GM10266 (cell line): ENCODE results near the gene ALOXE3.
"Not testable (repeated sequence)": the region's sequence is repeated elsewhere in the genome, so short reads cannot be mapped to it uniquely, and the experiment has no call there.

Source experiments
- DNase-seq: peaks from one replicate; pipeline ENCODE4 v3.0.0; 2012; ENCODE audit errors: extremely low spot score
- TF ChIP-seq, protein P1 (sequence below): IDR thresholded peaks from 2 replicates; pipeline ENCODE4 v1.5.1; 2012; ENCODE audit warnings: mild to moderate bottlenecking, low read depth; ENCODE audit not compliant: control insufficient read depth, insufficient read depth; ENCODE audit errors: missing control alignments

The ALOXE3 gene

DNA sequence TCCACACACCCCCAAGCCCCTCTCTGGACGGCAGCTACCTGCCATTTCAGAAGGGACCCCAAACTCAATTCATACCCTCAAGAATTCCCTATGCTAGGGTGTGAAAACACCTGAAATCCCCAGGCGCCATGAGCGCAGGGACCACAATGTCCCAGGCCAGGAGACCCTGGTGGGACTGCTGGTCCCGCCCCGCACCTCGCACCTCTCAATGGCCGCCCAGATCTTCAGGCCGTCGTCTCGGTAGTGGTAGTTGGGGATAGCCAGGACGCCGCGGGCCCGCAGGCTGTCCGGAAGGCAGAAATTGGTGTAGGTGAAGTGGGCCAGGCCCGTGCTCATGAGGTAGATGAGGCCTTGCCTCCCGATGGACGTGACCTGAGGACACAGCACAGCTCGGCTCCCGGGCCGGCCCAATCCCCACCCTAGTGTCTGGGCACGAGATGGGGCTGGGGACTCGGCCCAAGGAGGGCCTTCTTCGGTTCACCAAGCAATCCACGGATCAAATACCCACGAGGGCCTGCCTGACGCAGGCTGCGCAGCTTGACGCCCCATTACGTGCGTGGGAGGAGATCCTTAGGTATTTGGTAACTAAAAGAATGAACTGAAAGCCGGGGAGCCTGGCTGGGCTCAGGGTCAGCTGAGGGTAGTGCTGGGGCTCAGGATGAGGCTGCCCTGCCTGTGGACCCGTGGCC is 9.2 kb downstream of the ALOXE3 start:
- TF ChIP-seq, protein P1, sequence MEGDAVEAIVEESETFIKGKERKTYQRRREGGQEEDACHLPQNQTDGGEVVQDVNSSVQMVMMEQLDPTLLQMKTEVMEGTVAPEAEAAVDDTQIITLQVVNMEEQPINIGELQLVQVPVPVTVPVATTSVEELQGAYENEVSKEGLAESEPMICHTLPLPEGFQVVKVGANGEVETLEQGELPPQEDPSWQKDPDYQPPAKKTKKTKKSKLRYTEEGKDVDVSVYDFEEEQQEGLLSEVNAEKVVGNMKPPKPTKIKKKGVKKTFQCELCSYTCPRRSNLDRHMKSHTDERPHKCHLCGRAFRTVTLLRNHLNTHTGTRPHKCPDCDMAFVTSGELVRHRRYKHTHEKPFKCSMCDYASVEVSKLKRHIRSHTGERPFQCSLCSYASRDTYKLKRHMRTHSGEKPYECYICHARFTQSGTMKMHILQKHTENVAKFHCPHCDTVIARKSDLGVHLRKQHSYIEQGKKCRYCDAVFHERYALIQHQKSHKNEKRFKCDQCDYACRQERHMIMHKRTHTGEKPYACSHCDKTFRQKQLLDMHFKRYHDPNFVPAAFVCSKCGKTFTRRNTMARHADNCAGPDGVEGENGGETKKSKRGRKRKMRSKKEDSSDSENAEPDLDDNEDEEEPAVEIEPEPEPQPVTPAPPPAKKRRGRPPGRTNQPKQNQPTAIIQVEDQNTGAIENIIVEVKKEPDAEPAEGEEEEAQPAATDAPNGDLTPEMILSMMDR, result no peak
- DNase-seq, result no peak

DNA sequence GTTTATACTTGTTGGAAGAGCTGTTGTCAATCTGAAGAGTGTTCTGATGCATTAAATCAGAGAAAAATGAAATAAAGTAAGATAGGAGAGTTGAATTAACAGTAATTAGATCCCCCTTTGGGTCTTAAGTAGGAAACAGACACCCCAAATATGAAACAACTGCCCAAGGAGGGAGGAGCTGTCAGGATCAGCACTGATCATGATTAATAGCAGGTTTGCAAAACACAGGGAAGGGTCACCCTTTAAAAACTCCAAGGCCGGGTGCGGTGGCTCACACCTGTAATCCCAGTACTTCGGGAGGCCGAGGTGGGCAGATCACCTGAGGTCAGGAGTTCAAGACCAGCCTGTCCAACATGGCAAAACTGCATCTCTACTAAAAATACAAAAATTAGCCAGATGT is 11.3 kb downstream of the ALOXE3 start:
- DNase-seq, result not testable (repeated sequence)

GRCh38 chr17:8105957-8106398 is 12.3 kb downstream of the ALOXE3 start:
- TF ChIP-seq, protein P1, result no peak
- DNase-seq, result no peak

DNA sequence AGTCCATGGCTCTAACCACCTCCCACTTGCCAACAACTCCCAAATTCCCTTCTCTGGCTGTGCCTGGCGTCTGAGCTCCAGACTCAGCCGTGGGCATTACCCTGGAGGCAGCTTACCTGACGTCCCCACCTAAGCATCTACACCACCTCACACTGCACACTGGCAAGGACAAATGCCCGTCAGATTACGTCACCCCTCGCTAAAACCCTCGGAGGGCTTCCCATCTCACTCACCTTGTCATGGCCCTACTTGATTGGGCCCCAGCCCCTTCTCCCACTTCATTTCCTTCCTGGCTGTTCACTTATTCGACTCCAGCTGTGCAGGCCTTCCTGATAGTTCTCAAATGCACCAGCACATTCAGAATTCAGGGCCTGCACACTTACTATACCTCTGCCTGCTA is 13.4 kb downstream of the ALOXE3 start:
- TF ChIP-seq, protein P1, result no peak
- no peak for DNase-seq

GRCh38 chr17:8103549-8103948 is 14.8 kb downstream of the ALOXE3 start:
- DNase-seq, result no peak
- TF ChIP-seq, protein P1, result no peak

GRCh38 chr17:8101721-8102120 is 16.6 kb downstream of the ALOXE3 start:
- TF ChIP-seq, protein P1, result no peak
- DNase-seq, result no peak

DNA sequence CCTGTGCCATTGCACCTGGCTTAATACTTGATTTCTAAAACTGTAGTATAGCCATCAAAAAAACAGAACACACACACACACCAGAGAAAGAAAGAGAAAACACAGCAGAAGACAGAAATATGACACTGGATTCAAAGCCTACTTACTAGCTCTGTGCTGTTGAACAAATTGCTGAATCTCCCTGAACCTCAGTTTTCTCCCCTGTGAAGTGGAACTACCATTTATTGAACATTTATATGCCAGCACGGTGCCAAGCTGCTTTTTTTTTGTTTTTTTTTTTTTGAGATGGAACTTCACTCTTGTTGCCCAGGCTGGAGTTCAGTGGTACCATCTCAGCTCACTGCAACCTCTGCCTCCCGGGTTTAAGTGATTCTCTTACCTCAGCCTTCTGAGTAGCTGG is 17.6 kb downstream of the ALOXE3 start:
- TF ChIP-seq, protein P1, result no peak
- DNase-seq, result no peak

- TF ChIP-seq, protein P1, result no peak
- no peak for DNase-seq
Observed at GRCh38 chr17:8100111-8100510, 18.2 kb downstream of the ALOXE3 start.
